ENCODE measurements around the gene ELMO1.

GRCh38 chr7:37417107-37417474, 31.6 kb downstream of the ELMO1 start:
- TF ChIP-seq, protein P1, sequence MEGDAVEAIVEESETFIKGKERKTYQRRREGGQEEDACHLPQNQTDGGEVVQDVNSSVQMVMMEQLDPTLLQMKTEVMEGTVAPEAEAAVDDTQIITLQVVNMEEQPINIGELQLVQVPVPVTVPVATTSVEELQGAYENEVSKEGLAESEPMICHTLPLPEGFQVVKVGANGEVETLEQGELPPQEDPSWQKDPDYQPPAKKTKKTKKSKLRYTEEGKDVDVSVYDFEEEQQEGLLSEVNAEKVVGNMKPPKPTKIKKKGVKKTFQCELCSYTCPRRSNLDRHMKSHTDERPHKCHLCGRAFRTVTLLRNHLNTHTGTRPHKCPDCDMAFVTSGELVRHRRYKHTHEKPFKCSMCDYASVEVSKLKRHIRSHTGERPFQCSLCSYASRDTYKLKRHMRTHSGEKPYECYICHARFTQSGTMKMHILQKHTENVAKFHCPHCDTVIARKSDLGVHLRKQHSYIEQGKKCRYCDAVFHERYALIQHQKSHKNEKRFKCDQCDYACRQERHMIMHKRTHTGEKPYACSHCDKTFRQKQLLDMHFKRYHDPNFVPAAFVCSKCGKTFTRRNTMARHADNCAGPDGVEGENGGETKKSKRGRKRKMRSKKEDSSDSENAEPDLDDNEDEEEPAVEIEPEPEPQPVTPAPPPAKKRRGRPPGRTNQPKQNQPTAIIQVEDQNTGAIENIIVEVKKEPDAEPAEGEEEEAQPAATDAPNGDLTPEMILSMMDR (IDR thresholded peaks at IDR 0.05; ENCODE audit: borderline replicate concordance, extremely low read depth, low read length, poor library complexity, severe bottlenecking), result no peak
- TF ChIP-seq EZH2 (IDR thresholded peaks at IDR 0.05; ENCODE audit: borderline replicate concordance, low read depth, low read length, severe bottlenecking), result no peak

Data from DND-41 (cell line).